Measurements from ENCODE around the gene ISG20L2. TPM values are rescaled to one million over a fixed set of nuclear protein-coding genes. Genes with fewer than 3 reads are reported as not detected.

The ISG20L2 gene
- total RNA-seq, 2 experiments from 2014 or later, result 44.2 to 50.9 TPM

GRCh38 chr1:156700736-156701531, 27.6 kb downstream of the ISG20L2 start:
- Mint-ChIP-seq H3K27me3 (peaks cover 78% of the 10 kb centered on the region), H3K4me3 (no peak overlapping the region), H3K36me3 (ENCODE audit: low read depth) (no peaks in the 10 kb centered on the region), H3K27ac (no peak overlapping the region), H3K9me3 (no peaks in the 10 kb centered on the region), H3K4me1 (ENCODE audit: low read depth) (peaks cover 18% of the 10 kb centered on the region)
- no peak overlapping the region for H3K27ac ChIP-seq (ENCODE audit: low read depth in 1 of 2, low read length in 2 of 2)
- intact Hi-C loops (cut with DNase I, micrococcal nuclease), result no loop called here
- H3K4me1 ChIP-seq (ENCODE audit: insufficient read depth, low read length), result peaks cover 18% of the 10 kb centered on the region
- no peak overlapping the region for H3K4me3 ChIP-seq (ENCODE audit: low read length)
- ChIA-PET CTCF (interaction anchor here (2.0 kb wide), 1 partner anchor 11 kb away, joined by 10 read pairs; no protein-coding TSS in a partner anchor), POLR2A (no interaction called here)
- ATAC-seq (ENCODE audit: poor library complexity) (peak; percentile 54), DNase-seq (no peak)
- no peaks in the 10 kb centered on the region for H3K9me3 ChIP-seq (ENCODE audit: control insufficient read depth in 1 of 2, insufficient read depth in 1 of 2, low read length in 2 of 2)
- TF ChIP-seq, protein P1, sequence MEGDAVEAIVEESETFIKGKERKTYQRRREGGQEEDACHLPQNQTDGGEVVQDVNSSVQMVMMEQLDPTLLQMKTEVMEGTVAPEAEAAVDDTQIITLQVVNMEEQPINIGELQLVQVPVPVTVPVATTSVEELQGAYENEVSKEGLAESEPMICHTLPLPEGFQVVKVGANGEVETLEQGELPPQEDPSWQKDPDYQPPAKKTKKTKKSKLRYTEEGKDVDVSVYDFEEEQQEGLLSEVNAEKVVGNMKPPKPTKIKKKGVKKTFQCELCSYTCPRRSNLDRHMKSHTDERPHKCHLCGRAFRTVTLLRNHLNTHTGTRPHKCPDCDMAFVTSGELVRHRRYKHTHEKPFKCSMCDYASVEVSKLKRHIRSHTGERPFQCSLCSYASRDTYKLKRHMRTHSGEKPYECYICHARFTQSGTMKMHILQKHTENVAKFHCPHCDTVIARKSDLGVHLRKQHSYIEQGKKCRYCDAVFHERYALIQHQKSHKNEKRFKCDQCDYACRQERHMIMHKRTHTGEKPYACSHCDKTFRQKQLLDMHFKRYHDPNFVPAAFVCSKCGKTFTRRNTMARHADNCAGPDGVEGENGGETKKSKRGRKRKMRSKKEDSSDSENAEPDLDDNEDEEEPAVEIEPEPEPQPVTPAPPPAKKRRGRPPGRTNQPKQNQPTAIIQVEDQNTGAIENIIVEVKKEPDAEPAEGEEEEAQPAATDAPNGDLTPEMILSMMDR (IDR thresholded peaks at IDR 0.05), result no peak
- no peaks in the 10 kb centered on the region for H3K36me3 ChIP-seq (ENCODE audit: insufficient read depth, low read length)
- peaks cover 24 to 26% of the 10 kb centered on the region in 2 experiments for H3K27me3 ChIP-seq (ENCODE audit: control insufficient read depth in 1 of 2, insufficient read depth in 2 of 2, low read length in 2 of 2)

DNA sequence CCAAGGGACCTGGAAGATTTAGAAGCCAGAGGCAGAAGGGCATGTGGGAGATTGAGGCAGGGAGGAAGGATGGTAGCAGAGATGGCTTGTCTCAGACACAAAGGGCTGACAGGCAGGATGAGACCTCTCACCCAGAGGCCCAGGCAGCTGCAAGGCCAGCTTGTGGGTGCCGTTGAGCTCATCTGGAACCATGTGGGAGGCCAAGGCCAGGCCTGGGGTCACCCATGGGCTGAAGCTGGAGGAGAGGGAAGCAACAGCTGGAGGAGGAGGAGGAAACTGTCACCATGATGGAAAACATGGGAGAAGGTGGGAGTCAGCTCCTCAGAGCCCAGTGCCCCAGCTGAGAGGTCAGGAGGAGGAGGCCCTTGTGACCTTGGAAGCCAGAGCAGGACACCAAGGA, 29.6 kb downstream of the ISG20L2 start:
- Histone ChIP-seq H3K27me3 (ENCODE audit: control insufficient read depth in 1 of 2, insufficient read depth in 2 of 2, low read length in 2 of 2) (peaks cover 16 to 23% of the 10 kb centered on the region in 2 experiments), H3K4me3 (ENCODE audit: low read length) (no peak overlapping the region), H3K9me3 (ENCODE audit: control insufficient read depth in 1 of 2, insufficient read depth in 1 of 2, low read length in 2 of 2) (no peaks in the 10 kb centered on the region), H3K36me3 (ENCODE audit: insufficient read depth, low read length) (no peaks in the 10 kb centered on the region), H3K27ac (ENCODE audit: low read depth in 1 of 2, low read length in 2 of 2) (no peak overlapping the region), H3K4me1 (ENCODE audit: insufficient read depth, low read length) (no peaks in the 10 kb centered on the region)
- Mint-ChIP-seq H3K4me1 (ENCODE audit: low read depth) (peaks cover 3% of the 10 kb centered on the region), H3K27ac (no peak overlapping the region), H3K27me3 (peaks cover 75% of the 10 kb centered on the region), H3K4me3 (no peak overlapping the region), H3K9me3 (no peaks in the 10 kb centered on the region), H3K36me3 (ENCODE audit: low read depth) (no peaks in the 10 kb centered on the region)
- ChIA-PET CTCF (no interaction called here), POLR2A (no interaction called here)
- intact Hi-C loops (cut with DNase I, micrococcal nuclease), result no loop called here
- TF ChIP-seq, protein P1 (IDR thresholded peaks at IDR 0.05), result no peak
- DNase-seq, result no peak
- no peak for ATAC-seq (ENCODE audit: poor library complexity)

DNA sequence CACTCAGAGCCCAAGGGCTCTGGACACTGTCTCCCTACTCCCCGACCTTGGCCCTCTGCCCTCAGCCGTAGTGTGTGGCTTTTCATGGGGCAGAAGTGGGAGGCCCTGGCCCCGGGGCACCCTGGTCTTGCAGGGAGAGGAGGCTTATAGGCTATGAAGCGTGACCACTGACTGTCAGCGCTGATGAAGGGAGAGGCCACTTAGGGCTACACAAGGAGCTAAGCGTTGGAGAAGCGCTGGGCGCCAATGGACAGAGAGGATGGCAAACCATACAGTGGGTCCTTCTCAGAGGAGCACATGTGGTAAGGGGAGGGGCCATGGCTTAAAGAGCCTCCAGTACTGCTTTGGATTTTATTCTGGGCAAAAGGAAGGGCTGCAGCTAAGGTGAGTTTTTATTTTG, 31.1 kb downstream of the ISG20L2 start:
- Histone ChIP-seq H3K27ac (ENCODE audit: low read depth in 1 of 2, low read length in 2 of 2) (no peak overlapping the region), H3K9me3 (ENCODE audit: control insufficient read depth in 1 of 2, insufficient read depth in 1 of 2, low read length in 2 of 2) (peaks cover 0 to 6% of the 10 kb centered on the region in 2 experiments), H3K4me3 (ENCODE audit: low read length) (no peak overlapping the region), H3K4me1 (ENCODE audit: insufficient read depth, low read length) (peaks cover 9% of the 10 kb centered on the region), H3K27me3 (ENCODE audit: control insufficient read depth in 1 of 2, insufficient read depth in 2 of 2, low read length in 2 of 2) (peaks cover 19 to 26% of the 10 kb centered on the region in 2 experiments), H3K36me3 (ENCODE audit: insufficient read depth, low read length) (no peaks in the 10 kb centered on the region)
- intact Hi-C loops (cut with DNase I, micrococcal nuclease), result no loop called here
- ChIA-PET POLR2A (no interaction called here), CTCF (no interaction called here)
- no peak for ATAC-seq (ENCODE audit: poor library complexity)
- peaks cover 11% of the 10 kb centered on the region for H3K4me1 Mint-ChIP-seq (ENCODE audit: low read depth)
- TF ChIP-seq, protein P1 (IDR thresholded peaks at IDR 0.05), result no peak
- no peaks in the 10 kb centered on the region for H3K36me3 Mint-ChIP-seq (ENCODE audit: low read depth)
- peaks cover 75% of the 10 kb centered on the region for H3K27me3 Mint-ChIP-seq
- H3K27ac Mint-ChIP-seq, result no peak overlapping the region
- no peaks in the 10 kb centered on the region for H3K9me3 Mint-ChIP-seq
- DNase-seq, result no peak
- H3K4me3 Mint-ChIP-seq, result no peak overlapping the region
